Middle frontal gyrus (tissue), 1 donor: ENCODE measurements around the gene PRRT1.
A peak's percentile ranks its signal among the peaks of the same experiment; 100 is the strongest.

Experiments
- DNase-seq: peaks from one replicate; pipeline ENCODE4 v3.0.0-alpha.2; 2015; ENCODE audit warnings: low spot score; ENCODE audit errors: extremely low spot score

PRRT1 gene

DNA sequence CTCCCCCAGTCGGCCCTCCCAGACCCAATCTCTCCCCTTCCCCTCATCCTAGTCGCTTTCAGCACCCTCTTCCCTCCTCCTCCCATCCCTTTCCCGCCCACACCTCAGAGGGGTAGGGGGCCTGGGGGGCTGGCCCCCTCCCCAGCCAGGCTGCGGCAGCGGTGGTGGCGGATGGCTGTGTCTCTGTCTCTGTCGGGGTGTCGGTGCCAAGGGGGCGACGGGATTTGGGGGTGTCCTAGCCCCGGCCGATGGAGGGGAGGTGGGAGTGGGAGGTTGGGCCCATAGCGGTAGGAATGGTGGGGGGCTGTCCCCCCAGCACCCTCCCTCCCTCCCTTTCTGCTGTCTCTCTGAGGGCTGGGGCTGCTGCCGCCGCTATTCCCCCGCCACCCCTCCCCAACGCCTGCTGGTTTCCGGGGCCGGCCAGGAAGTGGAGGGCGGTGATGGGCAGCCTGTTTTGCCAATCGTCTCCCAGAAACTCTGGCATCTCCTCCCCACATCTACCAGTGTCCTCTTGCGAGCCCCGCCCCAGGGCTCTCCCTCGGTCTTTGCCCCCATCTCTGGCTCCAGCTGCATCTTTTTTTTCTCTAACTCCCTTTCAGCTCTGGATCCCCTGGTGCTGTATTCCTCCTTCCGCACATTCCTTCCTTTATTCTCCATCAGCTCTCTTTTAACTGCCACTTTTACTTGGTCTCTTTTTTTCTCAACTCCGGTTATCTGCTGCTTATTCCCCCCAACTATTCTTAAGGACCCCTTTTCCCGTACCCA is 24.2 kb upstream of the PRRT1 start, which contains the start of gene AGPAT1:
TSS of gene AGPAT1 (minus strand) at position 374 of the 765 bp plus-strand sequence. CDS start 4,588 bp downstream, outside the sequence.
- DNase-seq = peak; percentile 93

DNA sequence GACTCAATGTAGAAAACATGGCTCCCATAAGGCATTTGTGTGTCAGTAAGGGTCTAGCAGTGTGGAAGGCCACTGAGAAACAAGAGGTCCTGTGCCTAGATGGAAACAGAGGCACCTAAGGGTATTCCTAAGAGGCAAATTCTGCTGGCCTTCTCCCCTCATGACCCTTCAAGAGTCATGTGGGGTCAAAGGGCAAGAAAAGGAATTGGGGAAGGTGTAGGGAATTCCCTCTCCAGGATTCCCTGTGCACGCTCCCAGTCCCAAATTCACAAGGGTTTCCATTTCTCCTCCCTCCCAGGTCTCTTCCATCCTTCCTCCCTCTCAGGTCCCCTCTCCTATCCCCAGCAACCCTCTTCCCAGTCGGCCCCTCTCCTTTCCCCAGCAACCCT is 23.6 kb upstream of the PRRT1 start:
- no peak for DNase-seq

DNA sequence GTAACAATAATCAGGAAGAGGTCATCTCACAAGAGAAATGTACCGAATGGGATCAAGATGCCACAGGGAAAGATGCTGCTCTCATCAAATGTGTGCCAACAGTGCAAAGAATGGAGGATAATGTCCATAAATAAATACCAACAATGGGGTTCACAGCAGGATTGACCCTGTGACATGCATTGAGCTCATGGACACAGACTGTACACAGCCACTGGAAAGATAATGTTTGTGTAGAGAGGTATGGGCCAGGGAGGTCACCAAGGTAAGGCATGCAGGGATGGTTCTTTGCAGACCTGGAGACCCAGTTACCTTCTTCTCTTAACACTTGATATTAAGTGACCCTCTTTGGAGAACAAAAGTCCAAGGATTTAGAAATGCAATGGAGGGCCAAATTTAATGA is 22.7 kb upstream of the PRRT1 start:
- no peak for DNase-seq

DNA sequence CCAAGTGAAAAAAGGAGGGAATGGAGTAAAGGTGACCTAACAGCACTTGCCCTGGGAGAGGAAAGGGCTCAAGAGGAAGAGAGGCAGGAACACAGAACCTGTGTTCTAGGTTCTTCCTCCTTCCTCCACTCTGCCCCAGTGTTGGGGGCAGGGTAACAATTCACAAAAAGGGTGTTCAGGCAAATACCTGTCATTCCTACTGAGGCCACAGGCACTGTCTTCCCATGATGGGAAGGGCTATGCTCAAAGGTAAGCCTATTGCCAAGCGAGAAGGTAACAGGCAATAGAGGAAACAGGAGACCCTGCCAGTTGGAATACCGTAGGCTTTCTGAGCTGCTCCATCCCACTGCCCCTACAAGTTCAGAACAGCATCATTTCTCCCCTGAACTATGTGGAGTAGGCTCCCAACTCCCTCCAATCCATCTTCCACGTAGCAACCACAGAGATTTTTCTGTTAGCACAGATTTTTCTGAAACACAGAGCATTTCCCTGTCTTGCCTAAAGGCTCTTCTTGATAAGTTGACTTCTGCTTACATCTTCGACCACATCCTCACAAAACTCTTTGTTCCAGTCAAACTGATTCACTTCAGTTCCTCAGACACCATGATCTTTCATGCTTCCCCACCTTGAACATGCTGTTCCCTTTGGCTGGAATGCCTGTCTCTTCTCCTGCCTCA is 21.4 kb upstream of the PRRT1 start:
- no peak for DNase-seq

DNA sequence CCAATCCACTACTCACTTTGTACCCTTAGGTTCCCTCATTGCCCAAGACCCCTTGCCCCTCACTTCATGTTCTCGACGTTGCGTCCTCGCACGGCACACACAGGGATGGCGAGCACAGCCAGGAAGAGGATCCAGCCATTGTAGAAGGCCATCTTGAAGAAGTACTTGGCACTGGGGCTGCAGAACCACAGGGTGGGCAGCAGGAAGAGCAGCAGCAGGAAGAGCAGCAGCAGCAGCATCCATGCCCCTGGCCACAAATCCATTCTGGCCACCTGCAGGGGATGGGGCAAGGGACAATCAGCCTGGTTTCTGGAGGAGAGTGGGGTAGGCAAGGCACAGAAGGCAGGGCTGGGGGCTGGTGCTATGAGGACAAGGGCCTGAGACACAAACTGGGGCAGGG is 19.5 kb upstream of the PRRT1 start:
- DNase-seq = no peak

DNA sequence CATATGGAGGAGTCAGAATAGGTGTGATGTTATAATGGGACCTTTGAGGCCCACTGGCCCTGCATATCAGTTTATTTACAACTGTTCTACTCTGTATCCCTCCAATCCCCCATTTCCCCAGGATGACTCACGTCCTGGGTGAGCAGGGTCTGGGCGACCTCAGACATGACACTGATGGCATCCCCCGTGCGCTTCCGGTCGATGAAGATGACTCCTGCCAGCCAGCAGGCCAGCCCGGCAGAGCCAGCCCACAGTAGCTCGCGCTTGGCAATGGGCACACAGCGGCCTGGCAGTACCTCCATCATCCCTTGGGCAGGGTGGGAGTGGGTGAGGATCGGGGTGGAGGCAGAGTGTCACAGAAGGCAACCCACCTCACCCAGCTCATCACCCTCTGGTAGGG is 18.6 kb upstream of the PRRT1 start:
- DNase-seq = no peak

DNA sequence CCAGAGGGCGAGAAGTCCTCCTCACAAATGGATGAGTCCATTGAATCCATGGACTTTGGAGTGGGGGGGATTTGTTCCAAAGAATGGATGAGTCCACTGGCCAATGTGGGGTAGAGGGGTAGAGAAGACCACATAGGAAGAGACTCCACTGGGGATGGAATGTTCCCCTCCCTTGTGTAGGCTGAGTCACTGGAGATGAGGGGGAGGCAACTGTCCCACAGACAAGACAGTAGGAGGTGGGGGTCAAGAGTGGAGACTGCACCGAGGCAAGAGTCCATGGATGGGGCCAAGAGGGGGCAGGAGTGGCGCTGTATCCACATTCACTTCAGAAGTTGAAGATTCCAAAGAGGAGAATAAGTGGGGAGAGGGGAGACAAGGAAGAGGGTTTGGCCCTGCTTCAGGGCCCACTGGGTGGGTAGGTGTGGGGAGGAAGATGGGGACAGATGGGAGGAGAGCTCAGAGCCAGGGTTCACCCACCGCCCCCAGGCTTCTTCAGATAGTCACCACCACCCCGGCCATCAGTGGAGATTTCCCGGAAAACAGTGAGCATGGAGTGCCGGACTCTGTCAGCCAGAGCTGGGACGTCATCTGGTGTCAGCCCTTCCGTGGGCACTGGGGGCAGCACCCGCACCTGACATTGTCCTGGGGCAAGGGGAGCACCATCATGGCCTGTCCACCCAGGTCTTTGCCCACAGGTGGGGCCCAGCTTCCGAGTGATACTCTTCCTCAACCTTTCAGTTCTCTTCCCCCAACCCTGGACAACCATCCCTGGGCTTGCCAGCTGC is 17.3 kb upstream of the PRRT1 start:
- no peak for DNase-seq

DNA sequence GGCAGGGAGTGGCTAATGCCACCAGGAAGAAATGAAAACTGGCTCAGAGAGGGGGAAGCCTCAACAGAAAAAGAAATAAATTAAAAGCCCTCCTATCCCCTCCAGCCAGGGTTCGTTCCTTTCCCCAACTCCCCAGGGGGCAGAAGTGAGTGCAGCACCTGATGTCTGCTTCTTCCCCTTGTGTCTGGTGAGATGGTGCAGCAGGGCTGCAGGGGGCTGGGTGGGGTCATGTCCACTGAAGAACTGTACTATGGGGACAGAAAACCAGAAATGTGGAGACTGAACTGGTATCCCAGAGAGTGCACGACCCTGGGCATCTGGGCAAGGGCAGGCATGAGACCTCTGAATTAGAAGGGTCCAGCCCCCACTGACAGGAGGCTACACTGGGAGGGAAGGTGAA is 16.6 kb upstream of the PRRT1 start:
- DNase-seq = no peak

DNA sequence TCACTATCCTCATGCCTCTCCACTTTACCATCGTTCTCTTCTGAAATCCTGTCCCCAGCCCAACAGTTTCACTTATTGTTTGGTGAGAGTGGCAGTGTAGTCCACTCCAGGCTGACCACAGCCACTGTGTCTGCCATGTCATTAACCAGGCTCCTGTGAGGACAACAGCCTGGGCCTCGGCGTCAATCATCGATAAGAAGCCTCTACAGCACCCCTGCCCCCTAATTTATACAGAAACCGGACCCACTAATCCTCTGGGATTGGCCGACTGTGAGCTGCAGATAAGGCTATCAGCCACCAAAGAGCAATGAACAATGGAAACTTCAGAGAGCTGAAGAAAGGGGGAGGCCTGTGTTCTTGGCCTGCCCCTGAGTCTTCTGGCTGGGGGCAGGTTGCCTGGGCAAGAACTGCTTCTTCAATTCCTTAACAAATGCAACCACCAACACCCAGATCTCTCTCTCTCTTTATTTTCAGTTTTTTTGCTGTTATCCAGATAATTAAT is 16.1 kb upstream of the PRRT1 start:
- no peak for DNase-seq

DNA sequence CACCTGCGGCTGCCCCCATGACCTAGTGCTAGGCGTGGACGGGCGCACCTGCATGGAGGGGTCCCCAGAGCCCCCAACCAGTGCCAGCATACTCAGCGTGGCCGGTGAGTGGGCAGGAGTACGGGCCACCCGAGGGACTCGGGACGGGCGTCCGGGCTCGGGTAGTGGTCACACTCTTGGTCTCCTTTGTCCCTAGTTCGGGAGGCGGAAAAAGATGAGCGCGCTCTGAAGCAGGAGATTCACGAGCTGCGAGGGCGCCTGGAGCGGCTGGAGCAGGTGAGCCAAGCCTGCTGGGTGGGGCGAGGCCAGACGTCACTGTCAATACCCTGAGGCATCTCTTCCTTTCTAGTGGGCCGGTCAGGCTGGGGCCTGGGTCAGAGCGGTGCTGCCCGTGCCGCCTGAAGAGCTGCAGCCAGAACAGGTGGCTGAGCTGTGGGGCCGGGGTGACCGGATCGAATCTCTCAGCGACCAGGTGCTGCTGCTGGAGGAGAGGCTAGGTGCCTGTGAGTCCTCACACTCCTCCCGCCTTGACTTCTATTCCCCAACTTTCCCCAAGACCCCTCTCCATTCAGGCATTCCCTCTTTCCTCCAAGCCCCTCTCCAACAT is 15.5 kb upstream of the PRRT1 start:
- DNase-seq = no peak

DNA sequence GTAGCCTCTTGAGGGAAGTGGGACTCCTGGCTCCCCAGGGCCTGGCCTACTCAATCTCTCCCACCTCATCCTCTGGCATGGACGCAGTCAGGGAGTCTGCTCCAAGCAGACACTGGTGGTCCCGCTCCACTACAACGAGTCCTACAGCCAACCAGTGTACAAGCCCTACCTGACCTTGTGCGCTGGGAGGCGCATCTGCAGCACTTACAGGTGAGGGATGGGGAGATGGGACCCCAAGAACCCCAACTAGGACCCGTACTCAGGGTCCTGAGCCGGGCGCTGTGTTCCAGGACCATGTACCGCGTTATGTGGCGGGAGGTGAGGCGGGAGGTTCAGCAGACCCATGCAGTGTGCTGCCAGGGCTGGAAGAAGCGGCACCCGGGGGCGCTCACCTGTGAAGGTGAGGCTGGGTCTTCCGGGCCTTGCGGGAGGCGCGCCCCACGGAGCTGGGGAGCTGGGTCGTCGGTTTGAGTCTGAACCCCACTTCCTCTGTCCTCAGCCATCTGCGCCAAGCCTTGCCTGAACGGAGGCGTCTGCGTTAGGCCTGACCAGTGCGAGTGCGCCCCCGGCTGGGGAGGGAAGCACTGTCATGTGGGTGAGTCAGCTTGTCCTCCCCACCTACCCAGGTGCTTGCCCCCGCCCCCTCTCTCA is 14.8 kb upstream of the PRRT1 start:
- DNase-seq = no peak

DNA sequence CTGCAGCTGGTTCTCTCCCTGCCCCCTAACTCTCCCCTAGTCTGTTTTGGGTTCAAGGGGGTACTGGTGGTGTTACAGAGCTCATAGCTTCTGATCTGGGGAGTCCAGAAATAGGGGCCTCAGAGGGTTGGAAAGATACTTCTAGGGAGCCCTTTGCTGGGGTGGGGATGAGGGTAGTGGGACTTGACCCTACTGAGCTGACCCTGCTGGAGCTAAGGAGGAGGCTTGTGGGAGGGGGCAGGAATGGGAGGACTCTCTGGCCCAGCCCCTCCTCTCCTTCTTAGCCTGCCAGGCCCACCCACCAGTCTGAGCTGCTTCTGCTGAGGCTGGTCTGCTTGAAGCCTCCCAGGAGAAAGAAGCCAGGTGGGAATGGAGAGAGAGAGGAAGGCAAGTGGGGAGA is 12.6 kb upstream of the PRRT1 start, which contains the start of gene EGFL8:
TSS of gene EGFL8 (plus strand) at position 301 of the 400 bp plus-strand sequence. CDS start 1,571 bp downstream, outside the sequence.
- DNase-seq = no peak

DNA sequence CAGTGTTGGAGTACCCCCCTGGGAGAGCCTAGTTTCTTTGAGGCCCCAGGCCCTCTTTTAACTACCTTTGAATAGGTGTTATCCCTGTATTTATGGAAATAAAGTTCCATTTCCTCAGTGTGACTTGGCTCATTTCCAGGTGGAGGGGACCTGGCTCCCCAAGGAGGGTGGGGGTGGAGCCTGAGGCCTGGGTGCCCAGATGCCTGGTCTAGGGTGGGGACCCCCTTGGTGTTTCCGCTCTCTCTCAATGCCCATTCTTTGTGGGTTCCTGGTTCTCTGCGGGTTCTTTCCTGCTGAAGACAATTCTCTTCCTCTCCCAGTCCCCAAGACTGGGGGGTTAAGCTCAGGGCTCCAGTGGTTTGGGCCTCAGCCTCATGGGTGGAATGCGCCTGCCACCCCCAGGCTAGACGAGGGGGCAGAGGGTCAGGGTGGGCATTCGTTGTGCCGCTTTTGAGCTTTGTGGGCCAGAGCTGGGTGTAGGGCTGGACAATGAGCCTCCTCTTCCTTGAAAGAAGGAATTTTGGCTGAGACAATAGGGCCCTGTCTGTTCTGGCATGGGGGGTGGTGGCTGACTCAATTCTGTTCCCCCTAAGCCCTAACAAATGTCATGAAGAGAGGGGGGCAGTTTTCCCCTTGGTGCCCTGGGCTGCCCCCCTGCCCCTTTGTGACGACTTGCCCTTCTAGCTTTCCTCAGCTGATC is 12.0 kb upstream of the PRRT1 start:
- DNase-seq = no peak

DNA sequence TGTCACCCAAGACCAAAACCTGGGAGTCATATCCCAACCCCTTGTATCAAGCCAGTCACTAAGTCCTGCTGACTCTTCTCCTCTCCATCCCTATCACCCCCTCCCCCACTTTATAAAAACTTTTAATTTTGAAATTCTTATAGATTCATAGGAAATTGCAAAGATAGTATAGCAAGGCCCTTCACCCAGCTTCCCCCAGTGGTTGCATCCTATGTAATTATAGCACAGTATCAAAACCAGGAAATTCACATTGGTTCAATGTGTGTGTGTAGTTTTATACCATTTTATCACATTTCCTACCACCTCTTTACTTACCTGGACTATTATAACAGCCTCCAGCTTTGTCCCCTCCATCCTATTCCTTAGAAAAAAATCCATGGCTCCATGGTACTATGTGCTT is 6.3 kb upstream of the PRRT1 start:
- DNase-seq = no peak

DNA sequence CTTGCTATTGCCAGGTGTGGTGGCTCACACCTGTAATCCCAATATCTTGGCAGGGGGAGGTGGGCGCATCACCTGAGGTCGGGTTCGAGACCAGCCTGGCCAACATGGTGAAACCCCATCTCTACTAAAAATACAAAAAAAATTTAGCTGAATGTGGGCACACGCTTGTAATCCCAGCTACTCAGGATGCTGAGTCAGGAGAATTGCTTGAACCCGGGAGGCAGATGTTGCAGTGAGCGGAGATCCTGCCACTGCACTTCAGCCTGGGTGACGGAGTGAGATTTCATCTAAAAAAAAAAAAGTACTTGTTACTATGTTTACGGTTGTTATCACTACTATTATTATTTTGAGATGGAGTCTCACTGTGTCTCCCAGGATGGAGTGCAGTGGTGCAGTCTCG is 5.2 kb upstream of the PRRT1 start:
- no peak for DNase-seq

DNA sequence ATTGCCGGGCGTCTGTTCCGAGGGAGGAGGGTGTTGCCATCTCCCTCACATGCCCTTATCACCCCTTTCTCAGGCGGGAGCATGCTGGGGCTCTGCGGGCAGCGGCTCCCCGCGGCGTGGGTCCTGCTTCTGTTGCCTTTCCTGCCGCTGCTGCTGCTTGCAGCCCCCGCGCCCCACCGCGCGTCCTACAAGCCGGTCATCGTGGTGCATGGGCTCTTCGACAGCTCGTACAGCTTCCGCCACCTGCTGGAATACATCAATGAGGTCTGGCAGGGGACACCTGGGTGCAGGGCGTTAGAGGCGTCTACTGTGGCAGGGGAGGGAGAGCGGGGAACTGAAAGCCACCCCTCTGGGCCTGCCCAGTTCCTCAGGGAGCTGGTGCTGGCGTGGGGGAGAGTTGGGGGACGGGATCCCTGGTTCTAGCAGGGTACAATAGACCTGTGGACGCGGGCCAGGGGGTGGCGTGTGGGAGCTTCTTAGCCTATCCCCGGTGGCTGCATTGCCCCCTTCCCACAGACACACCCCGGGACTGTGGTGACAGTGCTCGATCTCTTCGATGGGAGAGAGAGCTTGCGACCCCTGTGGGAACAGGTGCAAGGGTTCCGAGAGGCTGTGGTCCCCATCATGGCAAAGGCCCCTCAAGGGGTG is 2.9 kb upstream of the PRRT1 start:
- DNase-seq = no peak

DNA sequence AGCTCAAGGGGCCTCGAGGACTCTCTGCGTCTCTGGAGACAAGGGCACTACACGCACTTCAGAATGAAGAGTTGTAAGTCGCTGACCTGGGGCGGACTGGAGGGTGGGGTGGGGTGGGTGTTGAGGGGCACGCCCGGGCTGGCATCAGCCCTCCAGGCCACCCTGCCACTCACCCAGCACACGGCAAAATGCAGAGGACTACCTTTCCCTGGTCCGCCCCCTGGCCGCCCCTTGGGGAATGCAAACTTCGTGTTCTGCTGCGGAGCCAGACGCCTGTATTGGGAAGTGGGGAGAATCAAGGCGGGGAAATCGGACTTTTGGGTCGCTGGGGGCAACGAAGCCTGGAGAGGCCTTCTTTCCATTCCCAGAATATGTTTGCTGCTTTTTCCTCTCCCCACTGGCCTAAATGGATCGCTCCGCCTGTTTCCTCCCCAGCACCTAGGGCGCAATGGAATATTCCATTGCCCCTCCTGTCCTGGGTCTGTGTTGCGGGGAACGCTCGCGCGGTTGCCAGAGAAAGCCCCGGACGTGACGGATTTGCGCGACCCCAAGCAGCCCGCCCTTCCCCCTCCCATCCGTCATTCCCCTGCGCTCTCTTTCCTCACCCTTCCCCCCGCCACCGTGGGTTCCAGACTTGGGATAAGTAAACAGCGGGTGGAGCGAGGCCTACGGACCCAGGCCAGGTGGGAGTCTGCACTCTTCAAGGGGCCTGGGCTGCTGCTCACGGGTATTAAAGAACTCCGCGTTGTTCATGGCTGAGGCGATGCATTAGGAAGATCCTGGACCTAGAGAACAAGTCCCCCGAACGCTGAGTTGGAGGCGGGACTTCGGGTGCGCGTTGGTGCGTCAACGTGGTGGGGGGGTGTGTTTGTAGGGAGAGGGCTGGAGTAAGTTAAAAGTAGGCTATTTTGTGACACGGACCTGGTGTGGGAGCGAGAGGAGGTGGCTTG is 2.1 kb upstream of the PRRT1 start, which contains the start of gene PPT2:
TSS of gene PPT2 (plus strand) at position 578 of the 950 bp plus-strand sequence. CDS start 454 bp downstream, outside the sequence.
- DNase-seq = peak; percentile 80

DNA sequence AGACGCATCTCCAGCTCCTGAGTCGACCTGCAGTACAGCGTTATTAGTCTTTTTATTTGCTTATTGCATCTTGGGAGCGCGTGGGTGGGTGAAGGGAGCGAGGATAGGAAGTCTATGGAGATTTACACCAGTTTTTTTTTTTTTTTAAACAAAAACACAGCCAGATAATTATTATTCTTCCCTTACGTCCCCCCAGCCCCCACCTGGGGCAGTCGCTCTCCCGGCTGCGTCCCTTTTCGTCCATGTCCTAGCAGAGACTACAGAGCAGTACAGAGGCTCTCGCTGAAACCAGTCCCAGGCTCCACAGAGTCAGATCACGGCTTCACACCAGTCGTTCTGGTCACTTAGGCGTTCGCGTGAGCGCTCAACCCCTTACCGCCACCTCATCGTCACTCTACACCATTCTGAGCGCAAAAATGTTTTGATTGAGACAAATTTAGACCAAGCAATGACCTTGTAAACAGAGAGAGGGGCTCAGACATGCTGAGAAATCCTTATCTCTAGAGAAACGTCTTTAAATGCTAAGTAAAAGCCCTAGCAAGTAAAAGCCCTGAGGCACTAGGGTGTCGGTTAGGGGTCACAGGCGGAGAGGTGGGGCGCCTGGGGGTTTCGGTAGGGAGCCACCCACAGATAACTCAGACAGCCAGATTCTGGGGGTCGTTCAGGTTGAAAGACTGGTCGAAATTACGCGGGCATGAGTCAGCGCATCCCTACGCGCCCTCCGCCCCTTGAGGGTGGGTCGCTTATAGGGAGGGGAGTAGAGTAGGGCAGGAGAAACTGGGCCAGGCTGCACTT is 1.2 kb upstream of the PRRT1 start:
- DNase-seq = no peak
